ENCODE results near the gene ATP9B.

ATP9B gene

GRCh38 chr18:79197531-79197930 is 128.3 kb downstream of the ATP9B start:
- DNase-seq (ENCODE audit: low read depth in 2 of 2): no peak

DNA sequence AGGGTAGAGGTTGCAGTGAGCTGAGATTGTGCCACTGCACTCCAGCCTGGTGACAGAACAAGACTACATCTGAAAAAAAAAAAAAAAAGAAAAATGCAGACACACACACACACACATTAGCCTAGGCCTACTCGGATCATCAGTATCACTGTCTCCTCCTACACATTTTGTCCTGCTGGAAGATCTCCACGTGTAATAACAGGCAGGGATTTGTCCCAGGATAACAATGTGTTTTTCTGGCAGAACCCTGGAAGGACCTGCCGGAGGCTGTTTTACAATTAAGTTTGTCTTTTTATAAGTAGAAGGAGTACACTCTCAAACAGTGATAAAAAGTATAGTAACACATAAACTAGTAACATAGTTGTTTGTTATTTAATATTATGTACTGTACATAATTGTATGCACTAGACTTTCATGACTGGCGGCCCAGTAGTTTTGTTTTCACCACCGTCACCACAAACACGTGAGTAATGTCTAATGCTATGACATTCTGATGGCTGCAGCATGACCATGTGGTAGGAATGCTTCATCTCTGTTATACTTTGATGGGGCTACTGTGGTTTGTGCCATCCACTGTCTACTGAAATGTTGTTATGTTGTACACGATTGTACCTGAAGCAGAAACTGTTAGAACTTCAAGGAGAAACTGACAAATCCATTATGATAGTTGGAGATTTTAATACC is 130.6 kb downstream of the ATP9B start:
- no peak for DNase-seq (ENCODE audit: low read depth in 2 of 2)

GRCh38 chr18:79200546-79201268 is 131.5 kb downstream of the ATP9B start:
- DNase-seq (ENCODE audit: low read depth in 2 of 2): no peak

DNA sequence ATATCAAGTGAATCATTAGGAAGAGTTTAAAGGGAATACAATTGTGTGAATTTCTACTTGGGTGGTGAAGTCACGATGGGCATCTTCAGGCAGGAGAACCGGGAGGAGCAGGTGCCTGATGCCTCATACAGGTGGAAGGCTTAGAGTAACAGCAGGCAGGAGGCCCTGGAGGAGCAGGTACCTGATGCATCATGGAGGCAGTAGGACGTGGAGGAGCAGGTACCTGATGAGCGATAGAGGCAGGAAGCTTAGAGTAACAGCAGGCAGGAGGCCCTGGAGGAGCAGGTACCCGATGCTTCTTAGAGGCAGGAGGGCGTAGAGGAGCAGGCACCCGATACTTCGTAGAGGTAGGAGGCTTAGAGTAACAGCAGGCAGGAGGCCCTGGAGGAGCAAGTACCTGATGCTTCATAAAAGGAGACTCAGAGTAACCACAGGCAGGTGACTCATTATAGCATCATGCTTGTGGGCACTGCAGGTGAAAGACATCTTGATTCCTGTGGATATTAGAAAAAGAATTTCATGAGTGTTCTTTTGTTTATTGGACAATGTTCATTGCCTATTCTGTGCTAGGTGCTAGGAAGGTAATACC is 133.9 kb downstream of the ATP9B start:
- DNase-seq (ENCODE audit: low read depth in 2 of 2): no peak

- DNase-seq (ENCODE audit: low read depth in 2 of 2): no peak
Measured at GRCh38 chr18:79204889-79205807, 136.0 kb downstream of the ATP9B start.

DNA sequence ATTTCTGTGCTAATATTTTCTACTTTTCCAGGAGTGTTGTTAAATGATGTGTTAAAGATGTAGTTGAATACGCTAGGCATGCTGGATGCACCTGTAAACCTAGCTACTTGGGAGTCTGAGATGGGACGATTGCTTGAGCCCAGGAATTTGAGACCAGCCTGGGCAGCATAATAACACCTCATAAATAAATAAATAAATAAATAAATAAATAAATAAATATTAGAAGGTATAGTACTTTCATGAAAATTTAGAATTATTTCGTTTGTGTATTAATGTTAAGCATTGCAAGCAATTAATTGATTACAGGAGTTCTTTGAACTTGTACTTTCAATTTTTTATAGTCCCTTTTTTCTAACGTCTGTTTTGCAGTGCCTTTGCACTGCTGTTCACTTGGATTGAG is 137.2 kb downstream of the ATP9B start:
- no peak for DNase-seq (ENCODE audit: low read depth in 2 of 2)

DNA sequence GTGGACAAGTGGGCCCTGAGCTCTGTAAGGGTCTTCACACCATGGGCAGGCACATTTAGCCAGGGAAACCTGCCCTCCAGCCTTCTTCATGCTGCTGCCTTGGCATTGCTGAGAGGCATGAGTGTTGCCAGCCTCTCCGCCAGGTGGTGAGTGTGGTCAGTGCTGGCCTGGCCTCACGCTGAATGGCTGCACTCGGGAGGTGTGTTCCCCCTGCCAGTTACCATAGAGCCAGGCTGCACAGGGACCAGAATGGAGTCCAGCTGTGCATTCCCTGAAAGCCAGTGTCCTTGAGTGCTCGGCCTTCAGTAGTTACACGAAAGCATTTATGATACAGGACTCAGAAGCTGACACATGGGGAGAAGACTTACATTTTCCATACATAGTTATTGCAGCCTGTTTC is 139.7 kb downstream of the ATP9B start:
- no peak for DNase-seq (ENCODE audit: low read depth in 2 of 2)

GRCh38 chr18:79210002-79210910 is 141.1 kb downstream of the ATP9B start:
- no peak for DNase-seq (ENCODE audit: low read depth in 2 of 2)

GRCh38 chr18:79211844-79212243 is 142.7 kb downstream of the ATP9B start:
- no peak for DNase-seq (ENCODE audit: low read depth in 2 of 2)

GRCh38 chr18:79214056-79214455 is 144.9 kb downstream of the ATP9B start:
- DNase-seq (ENCODE audit: low read depth in 2 of 2): no peak

GRCh38 chr18:79216176-79216575 is 147.0 kb downstream of the ATP9B start:
- no peak for DNase-seq (ENCODE audit: low read depth in 2 of 2)

DNA sequence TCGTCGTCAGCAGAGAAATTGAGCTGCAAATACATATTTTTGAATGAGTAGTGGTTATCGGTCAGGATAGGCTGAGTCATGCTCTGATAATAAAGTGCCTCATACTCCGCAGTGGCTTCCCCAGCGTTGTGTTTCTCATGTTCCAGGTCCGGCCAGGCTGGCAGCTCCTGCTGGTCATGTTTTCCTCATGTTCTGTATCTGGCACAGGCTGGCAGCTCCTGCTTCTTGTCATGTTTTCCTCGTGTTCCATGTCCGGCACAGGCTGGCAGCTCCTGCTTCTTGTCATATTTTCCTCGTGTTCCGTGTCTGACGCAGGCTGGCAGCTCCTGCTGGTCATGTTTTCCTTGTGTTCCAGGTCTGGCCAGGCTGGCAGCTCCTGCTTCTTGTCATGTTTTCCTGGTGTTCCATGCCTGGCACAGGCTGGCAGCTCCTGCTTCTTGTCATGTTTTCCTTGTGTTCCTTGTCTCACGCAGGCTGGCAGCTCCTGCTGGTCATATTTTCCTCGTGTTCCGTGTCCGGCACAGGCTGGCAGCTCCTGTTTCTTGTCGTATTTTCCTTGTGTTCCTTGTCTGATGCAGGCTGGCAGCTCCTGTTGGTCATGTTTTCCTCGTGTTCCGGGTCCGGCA is 148.9 kb downstream of the ATP9B start:
- no peak for DNase-seq (ENCODE audit: low read depth in 2 of 2)

DNA sequence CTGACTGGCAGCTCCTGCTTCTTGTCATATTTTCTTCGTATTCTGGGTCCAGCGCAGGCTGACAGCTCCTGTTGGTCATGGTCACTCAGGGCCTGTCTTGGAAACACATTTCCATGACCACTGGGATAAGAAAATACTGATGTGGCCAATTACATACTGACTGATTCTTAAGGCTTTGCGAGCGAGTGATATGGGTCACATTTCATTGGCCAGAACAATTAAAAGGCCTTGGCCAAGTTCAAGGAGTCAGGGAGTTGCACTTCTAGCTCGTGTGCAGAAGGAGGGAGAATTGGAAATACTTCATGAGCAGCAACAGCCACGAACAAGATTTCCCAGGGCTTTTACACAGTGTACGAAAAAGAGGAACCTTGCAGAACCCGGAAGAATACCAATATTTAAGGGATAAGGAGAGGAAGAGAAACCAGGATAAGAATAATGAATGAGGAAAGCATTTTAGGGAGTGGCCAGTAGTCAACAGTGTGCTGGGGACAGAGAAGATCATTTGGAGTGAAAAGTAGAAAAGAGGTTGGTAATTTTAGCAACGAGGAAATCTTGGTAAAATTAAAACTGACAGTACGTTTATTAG is 149.5 kb downstream of the ATP9B start:
- no peak for DNase-seq (ENCODE audit: low read depth in 2 of 2)

- no peak for DNase-seq (ENCODE audit: low read depth in 2 of 2)
Measured at GRCh38 chr18:79221136-79221535, 151.9 kb downstream of the ATP9B start.

- no peak for DNase-seq (ENCODE audit: low read depth in 2 of 2)
Measured at GRCh38 chr18:79222790-79223189, 153.6 kb downstream of the ATP9B start.

DNA sequence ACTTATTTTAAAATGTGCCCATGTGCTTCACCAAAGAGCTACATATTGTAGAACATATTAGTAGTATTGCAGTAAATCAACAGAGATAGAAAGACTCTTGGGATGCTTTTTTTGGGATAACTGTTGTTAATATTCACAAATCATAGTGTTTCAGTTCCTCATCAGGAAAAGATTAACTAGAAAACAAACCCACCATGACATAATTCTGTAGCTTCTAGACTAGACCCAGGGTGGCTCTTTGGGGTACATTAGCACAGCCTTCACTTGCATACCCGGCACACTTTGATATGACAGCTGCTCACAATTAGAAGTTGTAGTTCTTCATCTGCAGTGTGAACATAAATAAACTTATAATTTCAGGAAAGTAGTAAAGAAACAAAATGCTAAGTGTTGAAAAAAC is 154.2 kb downstream of the ATP9B start:
- no peak for DNase-seq (ENCODE audit: low read depth in 2 of 2)

- DNase-seq (ENCODE audit: low read depth in 2 of 2): no peak
Measured at GRCh38 chr18:79224381-79224780, 155.2 kb downstream of the ATP9B start.

- DNase-seq (ENCODE audit: low read depth in 2 of 2): no peak
Measured at GRCh38 chr18:79227621-79228020, 158.4 kb downstream of the ATP9B start.

DNA sequence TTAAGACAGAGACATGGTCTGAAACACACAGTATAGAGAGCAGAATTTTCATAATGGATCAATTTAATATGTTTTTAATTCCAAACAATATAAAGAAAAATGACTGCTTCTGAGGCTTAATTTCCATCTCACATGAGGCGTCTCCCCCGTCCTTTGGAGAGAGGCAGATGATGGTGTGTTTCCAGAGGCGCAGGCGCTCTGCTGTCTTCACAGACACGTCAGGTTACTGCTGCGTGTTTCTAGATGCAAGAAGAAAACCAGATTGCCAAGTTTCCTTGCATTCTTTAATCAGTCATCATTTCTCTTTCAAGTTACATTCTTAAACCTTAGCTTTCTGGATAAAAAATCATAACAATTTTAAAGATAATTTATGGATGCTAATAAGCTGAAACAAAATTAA is 160.2 kb downstream of the ATP9B start:
- no peak for DNase-seq (ENCODE audit: low read depth in 2 of 2)

- no peak for DNase-seq (ENCODE audit: low read depth in 2 of 2)
Measured at GRCh38 chr18:79234438-79234837, 165.2 kb downstream of the ATP9B start.
